Measurements from ENCODE around the gene ZNF385D.

ZNF385D gene

GRCh38 chr3:21750080-21750696, 822 bp downstream of the ZNF385D start:
- intact Hi-C loops (cut with DNase I) = loop anchor here (5.0 kb wide), 1 partner anchor 367 kb away; no protein-coding TSS in a partner anchor
- peak in 1 of 10 donors; percentile 2 for DNase-seq

- intact Hi-C loops (cut with DNase I) = no loop called here
- DNase-seq = no peak
These were observed 2.9 kb downstream of the ZNF385D start for GRCh38 chr3:21747966-21748555.

GRCh38 chr3:21747376-21747775, 3.6 kb downstream of the ZNF385D start:
- no peak for DNase-seq
- intact Hi-C loops (cut with DNase I) = no loop called here

- intact Hi-C loops (cut with DNase I) = no loop called here
These were observed 5.0 kb downstream of the ZNF385D start for GRCh38 chr3:21745966-21746365.

GRCh38 chr3:21744793-21745192, 6.2 kb downstream of the ZNF385D start:
- intact Hi-C loops (cut with DNase I) = no loop called here

More at GRCh38 chr3:21745966-21746365, 5.0 kb downstream of the ZNF385D start:
- DNase-seq = no peak

GRCh38 chr3:21738935-21739702, 11.9 kb downstream of the ZNF385D start:
- intact Hi-C loops (cut with DNase I) = no loop called here
- DNase-seq = no peak

More at GRCh38 chr3:21744793-21745192, 6.2 kb downstream of the ZNF385D start:
- DNase-seq = no peak

GRCh38 chr3:21738283-21738682, 12.7 kb downstream of the ZNF385D start:
- intact Hi-C loops (cut with DNase I) = no loop called here
- DNase-seq = no peak

- intact Hi-C loops (cut with DNase I) = no loop called here
- DNase-seq = no peak
These were observed 16.3 kb downstream of the ZNF385D start for GRCh38 chr3:21734746-21735145.

GRCh38 chr3:21729888-21730459, 21.0 kb downstream of the ZNF385D start:
- intact Hi-C loops (cut with DNase I) = no loop called here
- no peak for DNase-seq

- intact Hi-C loops (cut with DNase I) = no loop called here
- no peak for DNase-seq
These were observed 21.7 kb downstream of the ZNF385D start for GRCh38 chr3:21729331-21729730.

GRCh38 chr3:21722768-21723167, 28.2 kb downstream of the ZNF385D start:
- intact Hi-C loops (cut with DNase I) = no loop called here
- no peak for DNase-seq

- intact Hi-C loops (cut with DNase I) = no loop called here
- no peak for DNase-seq
These were observed 28.7 kb downstream of the ZNF385D start for GRCh38 chr3:21722301-21722700.

- DNase-seq = no peak
- intact Hi-C loops (cut with DNase I) = no loop called here
These were observed 31.9 kb downstream of the ZNF385D start for GRCh38 chr3:21718943-21719591.

GRCh38 chr3:21718161-21718765, 32.7 kb downstream of the ZNF385D start:
- no peak for DNase-seq
- intact Hi-C loops (cut with DNase I) = no loop called here

GRCh38 chr3:21715662-21716061, 35.3 kb downstream of the ZNF385D start:
- intact Hi-C loops (cut with DNase I) = no loop called here
- DNase-seq = no peak

GRCh38 chr3:21705769-21706168, 45.2 kb downstream of the ZNF385D start:
- DNase-seq = peak in 5 of 10 donors; percentile 19 to 86 (median 29)
- intact Hi-C loops (cut with DNase I) = no loop called here

- DNase-seq = no peak
- intact Hi-C loops (cut with DNase I) = no loop called here
These were observed 46.2 kb downstream of the ZNF385D start for GRCh38 chr3:21704796-21705195.

GRCh38 chr3:21703291-21703690, 47.7 kb downstream of the ZNF385D start:
- intact Hi-C loops (cut with DNase I) = no loop called here
- DNase-seq = no peak

GRCh38 chr3:21697707-21698106, 53.3 kb downstream of the ZNF385D start:
- intact Hi-C loops (cut with DNase I) = no loop called here

GRCh38 chr3:21694506-21694905, 56.5 kb downstream of the ZNF385D start:
- intact Hi-C loops (cut with DNase I) = no loop called here
- DNase-seq = no peak

More at GRCh38 chr3:21697707-21698106, 53.3 kb downstream of the ZNF385D start:
- DNase-seq = no peak

Measured in posterior cingulate gyrus (tissue), 11 donors.